ENCODE measurements around the gene ACAN.

The ACAN gene

GRCh38 chr15:88902846-88903245 lies 99.6 kb downstream of the ACAN start (continued):
- TF ChIP-seq BACH2 (CRISPR knock-in tag; IDR thresholded peaks at IDR 0.05; ENCODE audit: borderline replicate concordance) (no peak), ZC3H10 (CRISPR knock-in tag; IDR thresholded peaks at IDR 0.05) (no peak), PPARA (CRISPR knock-in tag; IDR thresholded peaks at IDR 0.05; ENCODE audit: borderline replicate concordance) (no peak), RARB (CRISPR knock-in tag; IDR thresholded peaks at IDR 0.05) (no peak), ZFP3 (CRISPR knock-in tag; IDR thresholded peaks at IDR 0.05) (no peak)

DNA sequence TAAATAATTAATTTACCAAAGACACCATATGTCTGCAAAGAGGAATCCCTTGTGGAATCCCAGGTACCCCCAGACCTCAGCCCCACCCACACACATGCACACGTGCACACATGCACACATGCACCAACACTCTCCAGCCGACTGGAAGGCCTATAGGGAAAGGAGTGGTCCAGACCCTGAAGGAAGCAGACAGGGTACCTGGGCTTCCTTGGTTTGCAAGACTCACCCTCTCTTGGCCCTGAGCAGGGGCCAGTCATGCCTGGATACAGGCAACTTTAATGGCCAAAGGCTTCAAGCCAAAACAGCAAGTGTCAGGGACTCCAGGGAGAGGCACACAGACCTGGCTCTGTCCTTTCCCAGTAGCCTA lies 101.0 kb downstream of the ACAN start:
- TF ChIP-seq ZNF8 (CRISPR knock-in tag; IDR thresholded peaks at IDR 0.05) = no peak
- no peak for TF ChIP-seq RARB (CRISPR knock-in tag; IDR thresholded peaks at IDR 0.05)
- ATAC-seq = no peak

DNA sequence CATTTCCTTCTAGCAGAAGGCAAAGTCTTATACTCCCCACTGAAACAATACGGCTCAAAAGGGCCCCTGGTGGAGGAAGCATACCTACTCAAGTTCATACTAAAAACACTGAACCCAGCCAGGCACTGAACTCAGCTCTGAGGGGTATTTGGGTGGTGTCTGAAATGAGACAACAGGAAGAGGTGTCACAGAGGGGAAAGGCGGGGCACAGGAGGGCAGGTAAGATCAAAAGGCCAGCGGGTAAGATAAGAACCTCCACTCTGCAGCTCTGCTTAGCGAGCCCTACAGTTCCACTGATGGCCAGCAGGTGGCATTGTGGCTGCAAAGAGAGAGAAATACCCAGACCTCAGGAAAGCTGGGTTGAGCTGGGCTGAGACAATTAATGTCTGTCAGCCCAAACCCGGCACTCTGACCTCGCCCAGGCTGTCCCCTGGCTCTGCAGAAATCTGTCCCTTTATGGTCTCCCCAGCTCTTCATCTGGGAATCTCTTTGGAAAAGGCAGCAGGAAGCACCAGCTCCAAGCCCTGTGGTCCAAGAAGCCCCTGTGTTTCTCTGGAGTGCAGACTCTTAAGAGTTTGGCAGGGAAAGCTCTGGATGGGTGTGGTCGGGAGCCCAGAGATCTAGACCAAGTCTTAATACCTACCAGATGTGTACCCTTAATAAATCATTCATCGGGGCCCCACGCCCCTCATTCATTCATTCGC lies 101.5 kb downstream of the ACAN start:
- TF ChIP-seq TCF4 (CRISPR knock-in tag; IDR thresholded peaks at IDR 0.05; ENCODE audit: borderline replicate concordance) (no peak), GLIS3 (CRISPR knock-in tag; IDR thresholded peaks at IDR 0.05) (no peak), ISL1 (CRISPR knock-in tag; IDR thresholded peaks at IDR 0.05) (no peak), BACH2 (CRISPR knock-in tag; IDR thresholded peaks at IDR 0.05; ENCODE audit: borderline replicate concordance) (no peak), ZC3H10 (CRISPR knock-in tag; IDR thresholded peaks at IDR 0.05) (no peak), PATZ1 (CRISPR knock-in tag; IDR thresholded peaks at IDR 0.05; ENCODE audit: borderline replicate concordance) (no peak), RARB (CRISPR knock-in tag; IDR thresholded peaks at IDR 0.05) (no peak), ZNF70 (CRISPR knock-in tag; IDR thresholded peaks at IDR 0.05) (no peak)
- ATAC-seq = peak; percentile 92

DNA sequence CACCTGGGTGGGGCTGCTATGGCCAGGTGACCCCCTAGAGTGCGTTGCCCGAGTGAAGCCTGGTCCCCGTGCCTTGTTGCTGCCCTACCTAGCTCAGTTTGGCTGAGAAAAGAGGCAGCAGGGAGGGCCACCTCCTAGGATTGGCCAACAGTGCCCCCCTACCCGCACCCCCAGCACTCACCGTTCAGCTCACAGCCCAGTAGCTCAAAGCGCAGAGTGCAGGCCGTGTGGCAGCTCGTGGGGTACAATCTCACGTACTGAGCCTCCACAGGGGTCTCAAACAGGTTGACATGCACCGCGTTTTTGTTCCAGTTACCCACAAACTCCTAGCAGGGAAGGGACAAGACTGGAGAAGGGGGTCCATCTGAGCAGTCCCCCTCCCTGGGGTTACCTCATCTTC lies 102.3 kb downstream of the ACAN start:
- no peak for ATAC-seq
- TF ChIP-seq BACH2 (CRISPR knock-in tag; IDR thresholded peaks at IDR 0.05; ENCODE audit: borderline replicate concordance) = no peak
- TF ChIP-seq, protein P1, sequence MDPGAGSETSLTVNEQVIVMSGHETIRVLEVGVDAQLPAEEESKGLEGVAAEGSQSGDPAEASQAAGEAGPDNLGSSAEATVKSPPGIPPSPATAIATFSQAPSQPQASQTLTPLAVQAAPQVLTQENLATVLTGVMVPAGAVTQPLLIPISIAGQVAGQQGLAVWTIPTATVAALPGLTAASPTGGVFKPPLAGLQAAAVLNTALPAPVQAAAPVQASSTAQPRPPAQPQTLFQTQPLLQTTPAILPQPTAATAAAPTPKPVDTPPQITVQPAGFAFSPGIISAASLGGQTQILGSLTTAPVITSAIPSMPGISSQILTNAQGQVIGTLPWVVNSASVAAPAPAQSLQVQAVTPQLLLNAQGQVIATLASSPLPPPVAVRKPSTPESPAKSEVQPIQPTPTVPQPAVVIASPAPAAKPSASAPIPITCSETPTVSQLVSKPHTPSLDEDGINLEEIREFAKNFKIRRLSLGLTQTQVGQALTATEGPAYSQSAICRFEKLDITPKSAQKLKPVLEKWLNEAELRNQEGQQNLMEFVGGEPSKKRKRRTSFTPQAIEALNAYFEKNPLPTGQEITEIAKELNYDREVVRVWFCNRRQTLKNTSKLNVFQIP (CRISPR knock-in tag; IDR thresholded peaks at IDR 0.05; ENCODE audit: borderline replicate concordance, low read depth) = no peak
- TF ChIP-seq CREB5 (CRISPR knock-in tag; IDR thresholded peaks at IDR 0.05; ENCODE audit: low read depth) = no peak
- TF ChIP-seq ZNF565 (CRISPR knock-in tag; conservative IDR thresholded peaks at IDR 0.05; ENCODE audit: low read depth) = no peak
- TF ChIP-seq PATZ1 (CRISPR knock-in tag; IDR thresholded peaks at IDR 0.05; ENCODE audit: borderline replicate concordance) = no peak
- TF ChIP-seq RARB (CRISPR knock-in tag; IDR thresholded peaks at IDR 0.05) = no peak
- no peak for TF ChIP-seq ISL1 (CRISPR knock-in tag; IDR thresholded peaks at IDR 0.05)
- no peak for TF ChIP-seq CSDC2 (CRISPR knock-in tag; IDR thresholded peaks at IDR 0.05)
- TF ChIP-seq ARNTL (CRISPR knock-in tag; IDR thresholded peaks at IDR 0.05; ENCODE audit: borderline replicate concordance, low read depth) = no peak
- TF ChIP-seq ZNF8 (CRISPR knock-in tag; IDR thresholded peaks at IDR 0.05) = no peak
- no peak for TF ChIP-seq OSR1 (CRISPR knock-in tag; IDR thresholded peaks at IDR 0.05)
- no peak for TF ChIP-seq ZFP30 (CRISPR knock-in tag; IDR thresholded peaks at IDR 0.05)
- no peak for TF ChIP-seq ESRRG (CRISPR knock-in tag; IDR thresholded peaks at IDR 0.05)
- no peak for TF ChIP-seq SNAI2 (CRISPR knock-in tag; IDR thresholded peaks at IDR 0.05)
- TF ChIP-seq, protein P2, sequence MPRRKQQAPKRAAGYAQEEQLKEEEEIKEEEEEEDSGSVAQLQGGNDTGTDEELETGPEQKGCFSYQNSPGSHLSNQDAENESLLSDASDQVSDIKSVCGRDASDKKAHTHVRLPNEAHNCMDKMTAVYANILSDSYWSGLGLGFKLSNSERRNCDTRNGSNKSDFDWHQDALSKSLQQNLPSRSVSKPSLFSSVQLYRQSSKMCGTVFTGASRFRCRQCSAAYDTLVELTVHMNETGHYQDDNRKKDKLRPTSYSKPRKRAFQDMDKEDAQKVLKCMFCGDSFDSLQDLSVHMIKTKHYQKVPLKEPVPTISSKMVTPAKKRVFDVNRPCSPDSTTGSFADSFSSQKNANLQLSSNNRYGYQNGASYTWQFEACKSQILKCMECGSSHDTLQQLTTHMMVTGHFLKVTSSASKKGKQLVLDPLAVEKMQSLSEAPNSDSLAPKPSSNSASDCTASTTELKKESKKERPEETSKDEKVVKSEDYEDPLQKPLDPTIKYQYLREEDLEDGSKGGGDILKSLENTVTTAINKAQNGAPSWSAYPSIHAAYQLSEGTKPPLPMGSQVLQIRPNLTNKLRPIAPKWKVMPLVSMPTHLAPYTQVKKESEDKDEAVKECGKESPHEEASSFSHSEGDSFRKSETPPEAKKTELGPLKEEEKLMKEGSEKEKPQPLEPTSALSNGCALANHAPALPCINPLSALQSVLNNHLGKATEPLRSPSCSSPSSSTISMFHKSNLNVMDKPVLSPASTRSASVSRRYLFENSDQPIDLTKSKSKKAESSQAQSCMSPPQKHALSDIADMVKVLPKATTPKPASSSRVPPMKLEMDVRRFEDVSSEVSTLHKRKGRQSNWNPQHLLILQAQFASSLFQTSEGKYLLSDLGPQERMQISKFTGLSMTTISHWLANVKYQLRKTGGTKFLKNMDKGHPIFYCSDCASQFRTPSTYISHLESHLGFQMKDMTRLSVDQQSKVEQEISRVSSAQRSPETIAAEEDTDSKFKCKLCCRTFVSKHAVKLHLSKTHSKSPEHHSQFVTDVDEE (CRISPR knock-in tag; IDR thresholded peaks at IDR 0.05) = no peak
- TF ChIP-seq GLIS3 (CRISPR knock-in tag; IDR thresholded peaks at IDR 0.05) = no peak
- TF ChIP-seq PPARA (CRISPR knock-in tag; IDR thresholded peaks at IDR 0.05; ENCODE audit: borderline replicate concordance) = no peak
- TF ChIP-seq ZNF70 (CRISPR knock-in tag; IDR thresholded peaks at IDR 0.05) = no peak
- no peak for TF ChIP-seq TCF4 (CRISPR knock-in tag; IDR thresholded peaks at IDR 0.05; ENCODE audit: borderline replicate concordance)
- no peak for TF ChIP-seq ZFP3 (CRISPR knock-in tag; IDR thresholded peaks at IDR 0.05)
